OCI-LY1 (cell line): ENCODE results near the gene ARID5B.

Experiments
- H2AFZ ChIP-seq: fragments of 200-600 bp; sonication (generic), shearing (Covaris generic); 2 replicates; pipeline ENCODE4 v1.6.0; 2014; ENCODE audit warnings: antibody characterized with exemption, mild to moderate bottlenecking, low read length
- H3F3A ChIP-seq: fragments of 200-600 bp; sonication (generic), shearing (Covaris generic); 2 replicates; pipeline ENCODE4 v1.6.0; 2014; ENCODE audit warnings: mild to moderate bottlenecking, antibody characterized with exemption, low read length, moderate library complexity; ENCODE audit not compliant: insufficient read depth
- H3K27ac ChIP-seq: fragments of 200-600 bp; sonication (generic); 2 replicates; pipeline ENCODE4 v1.5.1; 2014; ENCODE audit warnings: low read length, mixed run types, mild to moderate bottlenecking, low read depth; ENCODE audit not compliant: poor library complexity, severe bottlenecking
- H3K27me3 ChIP-seq: fragments of 200-600 bp; sonication (generic); 2 replicates; pipeline ENCODE4 v1.6.0; 2014; ENCODE audit warnings: antibody characterized with exemption, mild to moderate bottlenecking, low read length, moderate library complexity; ENCODE audit not compliant: insufficient read depth
- H3K36me3 ChIP-seq: fragments of 200-600 bp; sonication (generic); 2 replicates; pipeline ENCODE4 v1.6.1; 2014; ENCODE audit warnings: mild to moderate bottlenecking, antibody characterized with exemption, low read length, moderate library complexity, mixed read lengths; ENCODE audit not compliant: insufficient read depth
- H3K4me1 ChIP-seq: fragments of 200-600 bp; sonication (generic); 2 replicates; pipeline ENCODE4 v1.5.1; 2014; ENCODE audit warnings: mild to moderate bottlenecking, low read length, moderate library complexity; ENCODE audit not compliant: insufficient read depth, severe bottlenecking
- H3K4me2 ChIP-seq: fragments of 200-600 bp; sonication (generic), shearing (Covaris generic); 2 replicates; pipeline ENCODE4 v1.6.1; 2014; ENCODE audit warnings: low read length
- H3K4me3 ChIP-seq: fragments of 200-600 bp; sonication (generic); 2 replicates; pipeline ENCODE4 v1.5.1; 2014; ENCODE audit warnings: low read length, low read depth, mild to moderate bottlenecking, mixed read lengths; ENCODE audit not compliant: poor library complexity, severe bottlenecking
- H3K79me2 ChIP-seq: fragments of 200-600 bp; shearing (Covaris generic); 2 replicates; pipeline ENCODE4 v1.6.1; 2016; ENCODE audit warnings: mixed run types, low read length, mixed read lengths; ENCODE audit not compliant: insufficient read depth
- H3K9ac ChIP-seq: fragments of 200-600 bp; sonication (generic), shearing (Covaris generic); 2 replicates; pipeline ENCODE4 v1.6.1; 2014; ENCODE audit warnings: mild to moderate bottlenecking, low read length, mixed read lengths
- H3K9me2 ChIP-seq: fragments of 200-600 bp; sonication (generic), shearing (Covaris generic); 2 replicates; pipeline ENCODE4 v1.6.1; 2014; ENCODE audit warnings: low read depth, mild to moderate bottlenecking, low read length, mixed read lengths
- H3K9me3 ChIP-seq: fragments of 200-600 bp; shearing (Covaris generic); 2 replicates; pipeline ENCODE4 v1.6.1; 2014; ENCODE audit warnings: low read length, mixed read lengths
- H4K20me1 ChIP-seq: fragments of 200-600 bp; sonication (generic), shearing (Covaris generic); 2 replicates; pipeline ENCODE4 v1.6.0; 2016; ENCODE audit warnings: mild to moderate bottlenecking, low read length; ENCODE audit not compliant: insufficient read depth
- CTCF ChIP-seq: fragments of 200-600 bp; sonication (generic), shearing (Covaris generic); IDR thresholded peaks from 2 replicates; pipeline ENCODE4 v1.5.1; 2017; ENCODE audit warnings: mild to moderate bottlenecking, antibody characterized with exemption, low read length, moderate library complexity, mixed read lengths
- EZH2 ChIP-seq: fragments of 200-600 bp; sonication (generic), shearing (Covaris generic); IDR thresholded peaks from 2 replicates; pipeline ENCODE4 v1.8.0; 2017; ENCODE audit warnings: borderline replicate concordance, mixed run types, mild to moderate bottlenecking, antibody characterized with exemption, low read length, moderate library complexity, mixed read lengths

Gene ARID5B

GRCh38 chr10:62084451-62084850 lies 183.0 kb downstream of the ARID5B start:
- Histone ChIP-seq H4K20me1 (no peaks in the 10 kb centered on the region), H3K9ac (no peak overlapping the region), H3K4me3 (no peak overlapping the region), H2AFZ (no peak overlapping the region), H3F3A (no peaks in the 10 kb centered on the region), H3K36me3 (peaks cover 58% of the 10 kb centered on the region), H3K9me2 (no peaks in the 10 kb centered on the region), H3K4me1 (peaks cover 47% of the 10 kb centered on the region), H3K27me3 (no peaks in the 10 kb centered on the region), H3K9me3 (no peaks in the 10 kb centered on the region), H3K4me2 (no peak overlapping the region), H3K27ac (no peak overlapping the region), H3K79me2 (no peaks in the 10 kb centered on the region; the same call in 1 of the 2 replicates)
- TF ChIP-seq EZH2 (no peak), CTCF (no peak)

- Histone ChIP-seq H4K20me1 (no peaks in the 10 kb centered on the region), H3K79me2 (no peaks in the 10 kb centered on the region; the same call in 1 of the 2 replicates), H3K27me3 (no peaks in the 10 kb centered on the region), H3F3A (no peaks in the 10 kb centered on the region), H3K4me1 (peaks cover 38% of the 10 kb centered on the region), H3K9me2 (no peaks in the 10 kb centered on the region), H2AFZ (no peak overlapping the region), H3K27ac (no peak overlapping the region), H3K9me3 (no peaks in the 10 kb centered on the region), H3K9ac (no peak overlapping the region), H3K4me3 (no peak overlapping the region), H3K36me3 (peaks cover 62% of the 10 kb centered on the region), H3K4me2 (no peak overlapping the region)
- no peak for TF ChIP-seq EZH2
- TF ChIP-seq CTCF, result no peak
Measured at GRCh38 chr10:62085404-62085803, 183.9 kb downstream of the ARID5B start.

- H3K4me2 ChIP-seq, result no peak overlapping the region
- H3K9me3 ChIP-seq, result no peaks in the 10 kb centered on the region
- no peaks in the 10 kb centered on the region for H3K9me2 ChIP-seq
- H3F3A ChIP-seq, result no peaks in the 10 kb centered on the region
- H3K4me3 ChIP-seq, result no peak overlapping the region
- no peaks in the 10 kb centered on the region for H3K27me3 ChIP-seq
- no peaks in the 10 kb centered on the region; the same call in 1 of the 2 replicates for H3K79me2 ChIP-seq
- TF ChIP-seq CTCF (no peak), EZH2 (no peak)
- peaks cover 34% of the 10 kb centered on the region for H3K4me1 ChIP-seq
- no peak overlapping the region for H2AFZ ChIP-seq
- no peaks in the 10 kb centered on the region for H4K20me1 ChIP-seq
- H3K27ac ChIP-seq, result no peak overlapping the region
- peaks cover 66% of the 10 kb centered on the region for H3K36me3 ChIP-seq
- no peak overlapping the region for H3K9ac ChIP-seq
Measured at GRCh38 chr10:62085821-62086220, 184.3 kb downstream of the ARID5B start.
